IMR-90 (cell line): Measurements from ENCODE around the gene CLBA1. TPM values are rescaled to one million over a fixed set of nuclear protein-coding genes. Genes with fewer than 3 reads are reported as not detected.

Experiments used
- ATAC-seq: fragments of 200-7000 bp; cut with Tn5 transposase; 2 replicates; pipeline ENCODE4 v1.9.1; 2020; ENCODE audit warnings: low read depth, mild to moderate bottlenecking, moderate library complexity
- BruUV-seq: library from RNA; stranded (reverse); fragments of 400-500 nt; replicated peaks from 2 replicates; lab custom pipeline; 2021; lab: Mats Ljungman, UMichigan
- CTCF ChIA-PET: fragments of 300-600 bp; formaldehyde crosslinking; extraction: SDS; loops from one replicate; lab custom pipeline; 2021; ENCODE audit warnings: antibody characterized with exemption; lab: Yijun Ruan, JAX
- POLR2A ChIA-PET: fragments of 300-600 bp; sonication (Branson Sonifier 250); formaldehyde crosslinking; loops from one replicate; lab custom pipeline; 2022; ENCODE audit warnings: antibody characterized with exemption; ENCODE audit not compliant: unreplicated experiment; lab: Charles Lee
- DNase-seq: peaks from one replicate; pipeline ENCODE4 v3.0.0; 2013
- H2AFZ ChIP-seq: replicated peaks from 2 replicates; pipeline ENCODE3; 2013; ENCODE audit warnings: low read length, mild to moderate bottlenecking; ENCODE audit not compliant: poor library complexity
- H2AK5ac ChIP-seq: 2 replicates; pipeline ENCODE4 v1.6.1; 2013; ENCODE audit warnings: low read depth, low read length, inconsistent platforms
- H2AK9ac ChIP-seq: replicated peaks from 2 replicates; pipeline ENCODE3; 2013; ENCODE audit warnings: mild to moderate bottlenecking, low read depth, low read length, moderate library complexity; ENCODE audit not compliant: poor library complexity
- H2BK120ac ChIP-seq: 2 replicates; pipeline ENCODE4 v1.6.1; 2013; ENCODE audit warnings: low read depth, low read length, inconsistent platforms
- H2BK15ac ChIP-seq: 3 replicates; pipeline ENCODE4 v1.6.1; 2013; ENCODE audit warnings: low read depth, low read length, inconsistent platforms
- H2BK20ac ChIP-seq: 2 replicates; pipeline ENCODE4 v1.6.1; 2013; ENCODE audit warnings: low read depth, mild to moderate bottlenecking, inconsistent platforms, low read length, moderate library complexity
- H2BK5ac ChIP-seq: 2 replicates; pipeline ENCODE4 v1.6.1; 2013; ENCODE audit warnings: mild to moderate bottlenecking, low read depth, low read length, inconsistent platforms; ENCODE audit not compliant: poor library complexity, severe bottlenecking
- H3K14ac ChIP-seq: replicated peaks from 2 replicates; pipeline ENCODE4 v1.6.1; 2013; ENCODE audit warnings: low read depth, low read length, inconsistent platforms
- H3K18ac ChIP-seq: 2 replicates; pipeline ENCODE4 v1.6.1; 2013; ENCODE audit warnings: low read depth, low read length, control low read depth
- H3K23ac ChIP-seq: 2 replicates; pipeline ENCODE4 v1.6.1; 2013; ENCODE audit warnings: low read depth, low read length, inconsistent platforms
- H3K27ac ChIP-seq: 2 replicates; pipeline ENCODE4 v1.5.1; 2013; ENCODE audit warnings: mild to moderate bottlenecking, control low read depth, low read length; ENCODE audit not compliant: insufficient read depth
- H3K27me3 ChIP-seq: 2 replicates; pipeline ENCODE4 v1.6.1; 2013; ENCODE audit warnings: low read length; ENCODE audit not compliant: control insufficient read depth, insufficient read depth
- H3K36me3 ChIP-seq: 2 replicates; pipeline ENCODE4 v1.6.1; 2013; ENCODE audit warnings: low read length, mixed read lengths; ENCODE audit not compliant: control insufficient read depth, insufficient read depth
- H3K4ac ChIP-seq: 2 replicates; pipeline ENCODE4 v1.6.1; 2013; ENCODE audit warnings: low read depth, low read length, inconsistent platforms
- H3K4me1 ChIP-seq: 2 replicates; pipeline ENCODE4 v1.6.1; 2013; ENCODE audit warnings: low read length, mixed read lengths; ENCODE audit not compliant: control insufficient read depth, insufficient read depth
- H3K4me2 ChIP-seq: 2 replicates; pipeline ENCODE4 v1.6.1; 2013; ENCODE audit warnings: low read depth, mild to moderate bottlenecking, control low read depth, low read length, moderate library complexity
- H3K4me3 ChIP-seq: 2 replicates; pipeline ENCODE4 v1.5.1; 2013; ENCODE audit warnings: low read depth, mild to moderate bottlenecking, control low read depth, low read length, moderate library complexity; ENCODE audit not compliant: insufficient read depth
- H3K56ac ChIP-seq: 2 replicates; pipeline ENCODE4 v1.6.1; 2013; ENCODE audit warnings: low read length, inconsistent platforms; ENCODE audit not compliant: insufficient read depth; ENCODE audit errors: extremely low read depth
- H3K79me1 ChIP-seq, 2 experiments: 2 replicates each; pipeline ENCODE4 v1.6.1; 2013; ENCODE audit warnings: low read length in 2 of 2, inconsistent platforms in 1 of 2, low read depth in 1 of 2
- H3K9ac ChIP-seq: 2 replicates; pipeline ENCODE4 v1.6.1; 2013; ENCODE audit warnings: low read depth, low read length, control low read depth
- H3K9me1 ChIP-seq: 2 replicates; pipeline ENCODE4 v1.6.1; 2013; ENCODE audit warnings: low read length, inconsistent platforms; ENCODE audit not compliant: insufficient read depth
- H3K9me3 ChIP-seq: 2 replicates; pipeline ENCODE4 v1.6.1; 2013; ENCODE audit warnings: low read length; ENCODE audit not compliant: control insufficient read depth, insufficient read depth
- H4K20me1 ChIP-seq: 2 replicates; pipeline ENCODE4 v1.6.1; 2013; ENCODE audit warnings: low read length, inconsistent platforms; ENCODE audit not compliant: insufficient read depth
- H4K5ac ChIP-seq: 2 replicates; pipeline ENCODE4 v1.6.1; 2013; ENCODE audit warnings: mild to moderate bottlenecking, low read depth, low read length, control low read depth
- H4K8ac ChIP-seq, 2 experiments: 2 replicates each; pipeline ENCODE4 v1.6.1; 2013; ENCODE audit warnings: low read depth in 2 of 2, low read length in 2 of 2, control low read depth in 1 of 2, inconsistent platforms in 1 of 2
- H4K91ac ChIP-seq: 2 replicates; pipeline ENCODE4 v1.6.1; 2013; ENCODE audit warnings: low read depth, low read length, inconsistent platforms; ENCODE audit not compliant: insufficient read depth
- CEBPB ChIP-seq: IDR thresholded peaks from 2 replicates; pipeline ENCODE4 v1.6.1; 2012; ENCODE audit warnings: low read depth, low read length, improper control_type of control experiment
- CHD1 ChIP-seq: IDR thresholded peaks from 2 replicates; pipeline ENCODE4 v1.6.1; 2012; ENCODE audit warnings: low read depth, low read length, improper control_type of control experiment
- ELK1 ChIP-seq: fragments of 150-350 bp; IDR thresholded peaks from 2 replicates; pipeline ENCODE4 v1.6.1; 2016; ENCODE audit warnings: low read depth, mild to moderate bottlenecking, low read length, moderate library complexity, borderline replicate concordance
- MAFK ChIP-seq: IDR thresholded peaks from 2 replicates; pipeline ENCODE4 v1.6.1; 2012; ENCODE audit warnings: low read depth, low read length, improper control_type of control experiment
- MXI1 ChIP-seq: IDR thresholded peaks from 2 replicates; pipeline ENCODE4 v1.6.1; 2012; ENCODE audit warnings: low read depth, mild to moderate bottlenecking, low read length, moderate library complexity, borderline replicate concordance
- NFE2L2 ChIP-seq: fragments of 150-350 bp; IDR thresholded peaks from 2 replicates; pipeline ENCODE4 v1.6.1; 2016; ENCODE audit warnings: low read depth, mild to moderate bottlenecking, low read length
- POLR2A ChIP-seq: IDR thresholded peaks from 2 replicates; pipeline ENCODE4 v1.6.1; 2012; ENCODE audit warnings: mild to moderate bottlenecking, low read depth, low read length
- RAD21 ChIP-seq: IDR thresholded peaks from 2 replicates; pipeline ENCODE4 v1.6.1; 2012; ENCODE audit warnings: low read length, improper control_type of control experiment
- RFX5 ChIP-seq: IDR thresholded peaks from 2 replicates; pipeline ENCODE4 v1.8.0; 2012; ENCODE audit warnings: low read depth, mild to moderate bottlenecking, low read length, moderate library complexity
- SMC3 ChIP-seq: fragments of 150-350 bp; IDR thresholded peaks from 2 replicates; pipeline ENCODE4 v1.6.1; 2016; ENCODE audit warnings: low read depth, mild to moderate bottlenecking, antibody characterized with exemption, low read length, moderate library complexity
- USF2 ChIP-seq: fragments of 150-350 bp; IDR thresholded peaks from 2 replicates; pipeline ENCODE4 v1.6.1; 2017; ENCODE audit warnings: mild to moderate bottlenecking, antibody characterized with exemption, low read length, low read depth
- WGBS, 2 experiments: methylation state at CpG; one replicate each; pipeline versions ENCODE4 v1.1.5 to v1.1.7; 2013; ENCODE audit warnings: missing lambda C conversion rate in 2 of 2; ENCODE audit not compliant: insufficient read length in 1 of 2; ENCODE audit errors: extremely low coverage in 2 of 2; 5-methylcytosine and 5-hydroxymethylcytosine counted together
- dilution Hi-C: fragments of 300-500 bp; cut with HindIII; formaldehyde crosslinking; loops from one replicate; pipeline ENCODE4 v1.14.3; 2018; ENCODE audit warnings: low sequenced_read_pairs; ENCODE audit not compliant: unreplicated experiment
- in situ Hi-C: fragments of 300-500 bp; cut with MboI; formaldehyde crosslinking; loops from 3 replicates; pipeline ENCODE4 v1.14.3; 2019; ENCODE audit warnings: low sequenced_read_pairs, inconsistent platforms, mixed read lengths
- intact Hi-C: fragments of 100-400 bp; cut with micrococcal nuclease; formaldehyde crosslinking; loops from 2 replicates; pipeline ENCODE4 v1.10.0; 2022
- polyA plus RNA-seq, 3 experiments: library from polyadenylated mRNA; depleted of rRNA; stranded (reverse); fragments of >200 nt; gene quantifications; 2 replicates each; pipeline ENCODE4 v1.2.3, GENCODE V29; 2012; ENCODE audit warnings: low replicate concordance in 1 of 3
- total RNA-seq: library from RNA; depleted of rRNA; stranded (reverse); fragments of >200 nt; gene quantifications from 2 replicates; pipeline ENCODE4 v1.2.3, GENCODE V29; 2012

Gene CLBA1
- total and polyA plus RNA-seq, 2 of the 4 experiments (the other 2 are of a cell fraction), result 2.7 to 6.2 TPM

- DNase-seq, result no peak
- dilution Hi-C loops, result loop anchor here (10.0 kb wide), 1 partner anchor 116 kb away; no protein-coding TSS in a partner anchor
- CTCF ChIA-PET, result interaction anchor here (1.2 kb wide), 1 partner anchor 107 kb away, joined by 3 read pairs; no protein-coding TSS in a partner anchor
These were observed 47.2 kb upstream of the CLBA1 start for GRCh38 chr14:104938436-104938835.

More at GRCh38 chr14:104938436-104938835, 47.2 kb upstream of the CLBA1 start:
- Histone ChIP-seq H2AFZ (no peak overlapping the region), H3K18ac (no peak overlapping the region), H3K9me3 (no peaks in the 10 kb centered on the region), H4K8ac (no peak overlapping the region), H2AK5ac (no peak overlapping the region), H3K23ac (no peak overlapping the region), H3K4ac (no peak overlapping the region), H3K79me1 (no peaks in the 10 kb centered on the region), H3K27ac (no peak overlapping the region), H4K5ac (no peak overlapping the region), H3K4me3 (no peak overlapping the region), H2AK9ac (no peak overlapping the region), H3K4me1 (no peaks in the 10 kb centered on the region), H3K56ac (no peak overlapping the region; the same call in 1 of the 2 replicates), H3K9ac (no peak overlapping the region), H2BK120ac (no peak overlapping the region), H3K27me3 (peaks cover 40% of the 10 kb centered on the region), H3K14ac (no peak overlapping the region), H2BK15ac (no peak overlapping the region), H2BK20ac (no peak overlapping the region), H2BK5ac (no peak overlapping the region), H4K91ac (no peak overlapping the region), H3K9me1 (no peaks in the 10 kb centered on the region), H3K36me3 (no peaks in the 10 kb centered on the region), H3K4me2 (no peak overlapping the region), H4K20me1 (no peaks in the 10 kb centered on the region)
- TF ChIP-seq POLR2A, result no peak
- TF ChIP-seq RFX5, result no peak
- TF ChIP-seq USF2, result no peak
- no peak for TF ChIP-seq ELK1
- no peak for TF ChIP-seq MXI1
- TF ChIP-seq SMC3, result no peak
- TF ChIP-seq CEBPB, result no peak
- TF ChIP-seq RAD21, result no peak
- TF ChIP-seq NFE2L2, result no peak
- TF ChIP-seq MAFK, result no peak
- no peak for TF ChIP-seq CHD1
- BruUV-seq, result no TSS peak
- no peak for ATAC-seq
- WGBS, 2 experiments, result 20% methylated on average over 1 of the region's 2 CpGs; no CpG with 5 or more reads in 1 of the 2 experiments
- intact Hi-C loops (no loop called here), in situ Hi-C loops (loop anchor here (5.0 kb wide), 1 partner anchor 34 kb away; no protein-coding TSS in a partner anchor)
- POLR2A ChIA-PET, result no interaction called here
